H1 (cell line): ENCODE results near the gene DXO. TPM values are rescaled to one million over a fixed set of nuclear protein-coding genes. Genes with fewer than 3 reads are reported as not detected.

Source experiments
- CTCF ChIA-PET: fragments of 300-600 bp; sonication (Branson Sonifier 250); formaldehyde crosslinking; loops from one replicate; lab custom pipeline; 2021; ENCODE audit not compliant: partially characterized antibody; lab: Charles Lee
- POLR2A ChIA-PET: fragments of 300-600 bp; sonication (Branson Sonifier 250); formaldehyde crosslinking; loops from one replicate; lab custom pipeline; 2021; ENCODE audit warnings: inconsistent platforms; ENCODE audit not compliant: partially characterized antibody; lab: Charles Lee
- DNase-seq, 2 experiments: peaks; one replicate each; pipeline versions ENCODE4 v3.0.0 to v3.0.0-alpha.2; 2010 to 2022; ENCODE audit warnings: low spot score in 2 of 2, low read depth in 1 of 2, mixed read lengths in 1 of 2
- FAIRE-seq: peaks from 2 replicates; lab custom pipeline; 2011; peaks lifted over from hg19 to GRCh38; lab: Jason Lieb, UNC
- H2AFZ ChIP-seq: 2 replicates; pipeline ENCODE4 v1.8.1; 2012; ENCODE audit warnings: low read length, inconsistent platforms
- H2AK5ac ChIP-seq: 2 replicates; pipeline ENCODE4 v1.6.1; 2013; ENCODE audit warnings: low read depth, low read length
- H2BK120ac ChIP-seq: replicated peaks from 2 replicates; pipeline ENCODE3; 2013; ENCODE audit warnings: low read depth, low read length, inconsistent platforms
- H2BK12ac ChIP-seq: 2 replicates; pipeline ENCODE4 v1.6.1; 2013; ENCODE audit warnings: low read depth, low read length
- H2BK15ac ChIP-seq: 2 replicates; pipeline ENCODE4 v1.6.1; 2013; ENCODE audit warnings: low read length
- H2BK20ac ChIP-seq: 2 replicates; pipeline ENCODE4 v1.6.1; 2013; ENCODE audit warnings: low read length
- H2BK5ac ChIP-seq: 2 replicates; pipeline ENCODE4 v1.6.1; 2013; ENCODE audit warnings: low read depth, low read length
- H3K14ac ChIP-seq: 2 replicates; pipeline ENCODE4 v1.6.1; 2013; ENCODE audit warnings: inconsistent platforms; ENCODE audit not compliant: insufficient read length
- H3K18ac ChIP-seq: 2 replicates; pipeline ENCODE4 v1.6.1; 2013; ENCODE audit warnings: low read length; ENCODE audit errors: extremely low read depth
- H3K23ac ChIP-seq: 2 replicates; pipeline ENCODE4 v1.6.1; 2013; ENCODE audit warnings: inconsistent platforms; ENCODE audit not compliant: insufficient read length
- H3K23me2 ChIP-seq: 2 replicates; pipeline ENCODE4 v1.6.1; 2013; ENCODE audit warnings: low read depth, low read length
- H3K27ac ChIP-seq: 2 replicates; pipeline ENCODE4 v1.6.1; 2011; ENCODE audit warnings: low read depth, low read length, inconsistent platforms
- H3K27me3 ChIP-seq, 4 experiments: replicated peaks in 1 of 4; 1 replicate in 1 of 4; 2 replicates in 3 of 4; pipeline versions ENCODE4 v1.6.1 to v1.8.1; 2011 to 2013; ENCODE audit warnings: low read length in 3 of 4, mild to moderate bottlenecking in 3 of 4, inconsistent platforms in 2 of 4, mixed read lengths in 2 of 4, moderate library complexity in 1 of 4; ENCODE audit not compliant: control insufficient read depth in 3 of 4, insufficient read depth in 3 of 4; ENCODE audit errors: extremely low read depth in 1 of 4
- H3K36me3 ChIP-seq, 4 experiments: 2 replicates each; pipeline versions ENCODE4 v1.6.1 to v1.8.1; 2011 to 2013; ENCODE audit warnings: mild to moderate bottlenecking in 4 of 4, low read length in 3 of 4, moderate library complexity in 2 of 4, control low read depth in 1 of 4, inconsistent platforms in 1 of 4; ENCODE audit not compliant: insufficient read depth in 4 of 4, control insufficient read depth in 2 of 4
- H3K4ac ChIP-seq: replicated peaks from 2 replicates; pipeline ENCODE3; 2013; ENCODE audit warnings: low read length, low read depth, mixed read lengths, inconsistent platforms; ENCODE audit not compliant: insufficient read length
- H3K4me1 ChIP-seq, 4 experiments: replicated peaks in 1 of 4; 1 replicate in 1 of 4; 2 replicates in 3 of 4; pipeline versions ENCODE4 v1.6.1 to v1.8.1; 2011 to 2013; ENCODE audit warnings: low read length in 3 of 4, inconsistent platforms in 2 of 4, mixed read lengths in 1 of 4; ENCODE audit not compliant: insufficient read depth in 4 of 4, control insufficient read depth in 3 of 4
- H3K4me2 ChIP-seq, 2 experiments: 2 replicates each; pipeline versions ENCODE4 v1.6.1 to v1.8.1; 2011 to 2013; ENCODE audit warnings: low read depth in 2 of 2, low read length in 2 of 2, control low read depth in 1 of 2, inconsistent platforms in 1 of 2, mild to moderate bottlenecking in 1 of 2; ENCODE audit not compliant: insufficient read depth in 1 of 2
- H3K4me3 ChIP-seq, 4 experiments: fragments of 200-600, 300-600 bp in 1 of 4; sonication (generic), shearing (Covaris generic), sonication (Bioruptor Twin) in 1 of 4; 2 replicates each; pipeline versions ENCODE4 v1.5.1 to v1.8.1; 2011 to 2016; ENCODE audit warnings: low read length in 4 of 4, low read depth in 3 of 4, control low read depth in 2 of 4, inconsistent platforms in 2 of 4, mild to moderate bottlenecking in 2 of 4, mixed read lengths in 1 of 4, moderate library complexity in 1 of 4; ENCODE audit not compliant: insufficient read depth in 2 of 4; ENCODE audit errors: extremely low read depth in 1 of 4
- H3K56ac ChIP-seq: replicated peaks from 2 replicates; pipeline ENCODE3; 2013; ENCODE audit warnings: low read depth, mild to moderate bottlenecking, mixed read lengths, low read length, inconsistent platforms; ENCODE audit not compliant: insufficient read length
- H3K79me1 ChIP-seq: 2 replicates; pipeline ENCODE4 v1.6.1; 2013; ENCODE audit warnings: low read depth, low read length, control low read depth
- H3K79me2 ChIP-seq, 2 experiments: 2 replicates each; pipeline versions ENCODE4 v1.6.1 to v1.8.1; 2012 to 2013; ENCODE audit warnings: low read length in 2 of 2, mild to moderate bottlenecking in 2 of 2, inconsistent platforms in 1 of 2; ENCODE audit not compliant: insufficient read depth in 2 of 2, control insufficient read depth in 1 of 2
- H3K9ac ChIP-seq, 4 experiments: replicated peaks in 1 of 4; 1 replicate in 1 of 4; 2 replicates in 3 of 4; pipeline versions ENCODE4 v1.6.1 to v1.8.1; 2011 to 2013; ENCODE audit warnings: low read depth in 3 of 4, low read length in 3 of 4, control low read depth in 2 of 4, mild to moderate bottlenecking in 2 of 4, moderate library complexity in 2 of 4, inconsistent platforms in 1 of 4; ENCODE audit errors: extremely low read depth in 1 of 4
- H3K9me3 ChIP-seq, 2 experiments: 2 replicates each; pipeline versions ENCODE4 v1.6.1 to v1.8.1; 2012 to 2013; ENCODE audit warnings: mild to moderate bottlenecking in 2 of 2, moderate library complexity in 2 of 2, control low read depth in 1 of 2, inconsistent platforms in 1 of 2, low read depth in 1 of 2, low read length in 1 of 2, mixed read lengths in 1 of 2; ENCODE audit not compliant: insufficient read depth in 2 of 2
- H4K20me1 ChIP-seq, 2 experiments: replicated peaks in 1 of 2; 2 replicates each; pipeline versions ENCODE3 to v1.8.1; 2011 to 2013; ENCODE audit warnings: inconsistent platforms in 2 of 2, low read length in 2 of 2, mild to moderate bottlenecking in 1 of 2; ENCODE audit not compliant: insufficient read depth in 2 of 2, control insufficient read depth in 1 of 2
- H4K5ac ChIP-seq: 2 replicates; pipeline ENCODE4 v1.6.1; 2013; ENCODE audit warnings: low read length, low read depth, mixed read lengths, inconsistent platforms; ENCODE audit not compliant: insufficient read length
- H4K8ac ChIP-seq: 2 replicates; pipeline ENCODE4 v1.8.0; 2013; ENCODE audit warnings: mild to moderate bottlenecking, moderate library complexity, low read length, inconsistent platforms; ENCODE audit not compliant: insufficient read depth; ENCODE audit errors: extremely low read depth
- H4K91ac ChIP-seq: replicated peaks from 2 replicates; pipeline ENCODE3; 2013; ENCODE audit warnings: low read length, mixed read lengths, inconsistent platforms; ENCODE audit not compliant: insufficient read length
- CEBPB ChIP-seq: IDR thresholded peaks from 2 replicates; pipeline ENCODE4 v1.6.1; 2012; ENCODE audit warnings: low read depth, low read length
- CHD1 ChIP-seq: IDR thresholded peaks from 2 replicates; pipeline ENCODE4 v1.6.1; 2012; ENCODE audit warnings: low read depth, low read length, improper control_type of control experiment
- CTBP2 ChIP-seq: IDR thresholded peaks from 2 replicates; pipeline ENCODE4 v1.7.0; 2011; ENCODE audit warnings: borderline replicate concordance, mild to moderate bottlenecking, moderate library complexity, mixed read lengths, low read length; ENCODE audit not compliant: insufficient read depth, insufficient read length
- EP300 ChIP-seq, 2 experiments: IDR thresholded peaks; 1 replicate in 1 of 2; 2 replicates in 1 of 2; pipeline ENCODE4 v1.6.1; 2011 to 2012; ENCODE audit warnings: low read depth in 2 of 2, low read length in 2 of 2, mild to moderate bottlenecking in 2 of 2, borderline replicate concordance in 1 of 2, inconsistent platforms in 1 of 2, moderate library complexity in 1 of 2
- EZH2 ChIP-seq: fragments of 200-600 bp; sonication (generic); IDR thresholded peaks from 2 replicates; pipeline ENCODE4 v1.7.1; 2012; ENCODE audit warnings: low read depth, mild to moderate bottlenecking, moderate library complexity, low read length, inconsistent platforms; ENCODE audit not compliant: severe bottlenecking
- FOSL1 ChIP-seq: IDR thresholded peaks from 2 replicates; pipeline ENCODE4 v1.6.1; 2011; ENCODE audit warnings: mild to moderate bottlenecking, low read depth, low read length, moderate library complexity; ENCODE audit not compliant: insufficient read depth
- HDAC2 ChIP-seq, 2 experiments: fragments of 300-600 bp in 1 of 2; sonication (generic) in 1 of 2; IDR thresholded peaks; 2 replicates each; pipeline ENCODE4 v1.6.1; 2011 to 2012; ENCODE audit warnings: low read depth in 2 of 2, low read length in 2 of 2, mild to moderate bottlenecking in 2 of 2, moderate library complexity in 2 of 2, borderline replicate concordance in 1 of 2, inconsistent platforms in 1 of 2
- KDM1A ChIP-seq: fragments of 200-600, 300-600 bp; sonication (generic); IDR thresholded peaks from 2 replicates; pipeline ENCODE4 v1.7.1; 2016; ENCODE audit warnings: mild to moderate bottlenecking, low read length, borderline replicate concordance
- KDM5A ChIP-seq: fragments of 200-600 bp; IDR thresholded peaks from 2 replicates; pipeline ENCODE4 v1.7.1; 2012; ENCODE audit warnings: mild to moderate bottlenecking, low read length, inconsistent platforms, mixed read lengths
- NANOG ChIP-seq: IDR thresholded peaks from 2 replicates; pipeline ENCODE4 v1.6.1; 2011; ENCODE audit warnings: low read length, low read depth, mild to moderate bottlenecking, inconsistent platforms; ENCODE audit not compliant: insufficient read depth, poor library complexity, severe bottlenecking
- SIX5 ChIP-seq: IDR thresholded peaks from 2 replicates; pipeline ENCODE4 v1.6.1; 2011; ENCODE audit warnings: mild to moderate bottlenecking, low read depth, low read length
- WGBS, 2 experiments: shearing (Covaris generic) in 1 of 2; methylation state at CpG; one replicate each; pipeline versions ENCODE4 v1.1.6 to v1.1.7; 2013 to 2015; ENCODE audit warnings: low lambda C conversion rate in 2 of 2, mixed read lengths in 2 of 2, inconsistent platforms in 1 of 2, low coverage in 1 of 2, missing lambda C conversion rate in 1 of 2; ENCODE audit not compliant: insufficient replicate concordance in 2 of 2, insufficient coverage in 1 of 2, insufficient read length in 1 of 2; ENCODE audit errors: extremely low coverage in 1 of 2, missing lambda C conversion rate in 1 of 2; 5-methylcytosine and 5-hydroxymethylcytosine counted together
- polyA plus RNA-seq, 7 experiments: library from polyadenylated mRNA; depleted of rRNA in 3 of 7; stranded (reverse) in 5 of 7; unstranded in 2 of 7; fragments of >200 nt in 5 of 7; fragments of 200-250 nt in 2 of 7; gene quantifications; 1 replicate in 5 of 7; 2 replicates in 1 of 7; 4 replicates in 1 of 7; pipeline versions ENCODE4 v1.2.1 to v1.2.3, GENCODE V29; 2011 to 2013; ENCODE audit warnings: missing spikeins in 2 of 7, mixed read lengths in 2 of 7
- total RNA-seq: library from RNA; stranded (reverse); fragmentation: NEBNext Ultra II Directional; extraction: Animal tissue kit (Norgen Biotek cat#: 25700); gene quantifications from 2 replicates; pipeline ENCODE4 v1.2.1, GENCODE V29; 2021
- TF ChIP-seq, protein P1 (sequence below): IDR thresholded peaks from 2 replicates; pipeline ENCODE4 v1.6.1; 2011; ENCODE audit warnings: low read depth, mild to moderate bottlenecking, low read length; ENCODE audit not compliant: insufficient read depth

The DXO gene
- total and polyA plus RNA-seq, 2 of the 8 experiments (the other 6 are each of a cell fraction or from before 2014, with no cell fraction given), result 14.7 to 23.9 TPM

DNA sequence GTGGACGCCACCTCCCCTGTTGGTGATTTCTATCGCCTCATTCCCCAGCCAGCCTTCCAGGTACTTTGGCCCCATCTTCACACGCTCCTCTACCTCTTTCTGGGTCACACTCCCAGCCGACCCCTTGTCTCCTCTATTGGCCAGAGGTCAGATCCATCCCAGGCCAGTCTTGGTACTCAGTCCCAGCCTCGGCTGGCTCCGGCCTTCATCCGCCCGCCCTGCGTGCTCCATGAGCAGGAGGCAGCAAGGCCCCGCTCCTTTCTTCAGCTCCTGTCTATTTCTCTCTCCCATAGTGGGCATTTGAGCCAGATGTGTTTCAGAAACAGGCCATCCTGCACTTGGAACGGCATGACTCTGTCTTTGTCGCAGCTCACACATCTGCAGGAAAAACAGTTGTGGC lies 10.3 kb downstream of the DXO start:
- Histone ChIP-seq H3K27ac (no peak overlapping the region), H3K79me1 (peaks cover 5% of the 10 kb centered on the region), H4K8ac (no peak overlapping the region), H3K9ac (no peak overlapping the region), H3K23ac (no peak overlapping the region), H4K20me1 (peaks cover 0 to 1% of the 10 kb centered on the region in 2 experiments), H3K23me2 (peaks cover 10% of the 10 kb centered on the region), H3K79me2 (peaks cover 0 to 24% of the 10 kb centered on the region in 2 experiments; a peak in 3 of 4 replicates), H2BK5ac (no peak overlapping the region), H3K56ac (no peak overlapping the region), H2BK20ac (no peak overlapping the region), H3K27me3 (no peaks in the 10 kb centered on the region), H3K9me3 (no peaks in the 10 kb centered on the region), H3K36me3 (peaks cover 7 to 50% (median 33%) of the 10 kb centered on the region in 4 experiments), H2BK15ac (no peak overlapping the region), H2AK5ac (no peak overlapping the region), H2AFZ (no peak overlapping the region), H3K4me2 (no peak overlapping the region), H3K4ac (no peak overlapping the region), H2BK120ac (no peak overlapping the region), H4K91ac (no peak overlapping the region), H3K18ac (no peak overlapping the region), H2BK12ac (no peak overlapping the region), H3K4me3 (no peak overlapping the region), H4K5ac (no peak overlapping the region), H3K4me1 (peaks cover 0 to 6% (median 3%) of the 10 kb centered on the region in 4 experiments; a peak in 3 of 7 replicates), H3K14ac (no peak overlapping the region)
- no peak for DNase-seq
- ChIA-PET POLR2A (interaction anchor here (1.3 to 16.4 kb wide), 4 partner anchors 6 to 339 kb away, joined by 3 to 279 read pairs (median 141); partner anchors contain the start of genes DXO, NELFE and SKIC2), CTCF (interaction anchor here (1.3 to 4.0 kb wide), 3 partner anchors 10 to 73 kb away, joined by 3 to 20 read pairs (median 3); partner anchors contain the start of gene DXO)
- 90% methylated on average over 11 of the region's 12 CpGs; no CpG with 5 or more reads in 1 of the 2 experiments for WGBS, 2 experiments
- no peak for FAIRE-seq
- TF ChIP-seq NANOG (no peak), KDM1A (no peak), FOSL1 (no peak), HDAC2 (IDR thresholded peaks at IDR 0.05; ENCODE audit: borderline replicate concordance in 1 of 2, low read depth in 2 of 2, low read length in 2 of 2) (no peak), CTBP2 (no peak), CEBPB (no peak), CHD1 (no peak), KDM5A (no peak), SIX5 (no peak), EP300 (IDR thresholded peaks at IDR 0.05; ENCODE audit: borderline replicate concordance in 1 of 2, low read depth in 2 of 2, low read length in 2 of 2) (no peak), EZH2 (no peak)
- TF ChIP-seq, protein P1, sequence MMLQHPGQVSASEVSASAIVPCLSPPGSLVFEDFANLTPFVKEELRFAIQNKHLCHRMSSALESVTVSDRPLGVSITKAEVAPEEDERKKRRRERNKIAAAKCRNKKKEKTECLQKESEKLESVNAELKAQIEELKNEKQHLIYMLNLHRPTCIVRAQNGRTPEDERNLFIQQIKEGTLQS, result no peak
